HG02571 (cell line): ENCODE data around the gene PARK7.

Source experiments
- ATAC-seq: cut with Tn5 transposase; IDR thresholded peaks from one replicate; pipeline ENCODE4 v1.9.1; 2021; ENCODE audit warnings: mild to moderate bottlenecking, moderate library complexity; ENCODE audit not compliant: unreplicated experiment

PARK7 gene

DNA sequence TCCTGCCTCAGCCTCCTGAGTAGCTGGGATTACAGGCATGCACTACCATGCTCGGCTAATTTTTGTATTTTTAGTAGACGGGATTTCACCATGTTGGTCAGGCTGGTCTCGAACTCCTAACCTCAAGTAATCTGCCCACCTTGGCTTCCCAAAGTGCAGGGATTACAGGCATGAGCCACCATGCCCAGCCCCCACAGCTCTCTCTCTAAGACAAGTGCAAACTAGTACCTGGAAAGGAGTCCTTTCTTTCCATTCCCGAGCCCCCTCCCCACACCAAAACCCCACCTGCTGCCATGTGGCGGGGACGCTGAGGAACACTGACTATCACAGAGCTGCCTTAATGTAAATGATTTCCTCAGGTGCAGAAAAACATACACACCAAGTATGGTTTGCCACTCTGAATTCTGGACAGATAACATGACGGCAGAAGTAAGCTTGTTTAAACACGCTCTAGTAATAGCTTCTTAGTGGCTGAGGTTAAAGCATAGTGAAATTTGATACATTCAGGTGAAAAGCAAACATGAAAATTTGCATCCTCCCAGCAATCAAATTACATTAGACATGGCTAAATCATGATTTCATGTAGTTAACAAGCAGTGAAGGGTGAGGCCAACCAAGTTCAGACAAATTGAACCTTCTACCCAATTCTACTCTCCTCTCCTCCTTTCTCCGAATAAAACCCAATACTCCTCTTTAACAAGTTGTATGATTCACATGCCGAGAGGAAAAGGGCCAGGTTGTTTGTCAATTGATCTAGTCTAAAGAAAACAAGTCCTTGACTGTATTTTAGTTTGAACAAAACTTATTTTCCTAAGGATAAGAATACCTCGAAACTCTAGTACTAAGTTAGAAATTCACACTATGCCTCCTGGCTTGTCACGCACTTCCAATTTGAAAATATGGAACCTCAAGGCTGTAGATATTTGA is 44.8 kb downstream of the PARK7 start:
- ATAC-seq: no peak

DNA sequence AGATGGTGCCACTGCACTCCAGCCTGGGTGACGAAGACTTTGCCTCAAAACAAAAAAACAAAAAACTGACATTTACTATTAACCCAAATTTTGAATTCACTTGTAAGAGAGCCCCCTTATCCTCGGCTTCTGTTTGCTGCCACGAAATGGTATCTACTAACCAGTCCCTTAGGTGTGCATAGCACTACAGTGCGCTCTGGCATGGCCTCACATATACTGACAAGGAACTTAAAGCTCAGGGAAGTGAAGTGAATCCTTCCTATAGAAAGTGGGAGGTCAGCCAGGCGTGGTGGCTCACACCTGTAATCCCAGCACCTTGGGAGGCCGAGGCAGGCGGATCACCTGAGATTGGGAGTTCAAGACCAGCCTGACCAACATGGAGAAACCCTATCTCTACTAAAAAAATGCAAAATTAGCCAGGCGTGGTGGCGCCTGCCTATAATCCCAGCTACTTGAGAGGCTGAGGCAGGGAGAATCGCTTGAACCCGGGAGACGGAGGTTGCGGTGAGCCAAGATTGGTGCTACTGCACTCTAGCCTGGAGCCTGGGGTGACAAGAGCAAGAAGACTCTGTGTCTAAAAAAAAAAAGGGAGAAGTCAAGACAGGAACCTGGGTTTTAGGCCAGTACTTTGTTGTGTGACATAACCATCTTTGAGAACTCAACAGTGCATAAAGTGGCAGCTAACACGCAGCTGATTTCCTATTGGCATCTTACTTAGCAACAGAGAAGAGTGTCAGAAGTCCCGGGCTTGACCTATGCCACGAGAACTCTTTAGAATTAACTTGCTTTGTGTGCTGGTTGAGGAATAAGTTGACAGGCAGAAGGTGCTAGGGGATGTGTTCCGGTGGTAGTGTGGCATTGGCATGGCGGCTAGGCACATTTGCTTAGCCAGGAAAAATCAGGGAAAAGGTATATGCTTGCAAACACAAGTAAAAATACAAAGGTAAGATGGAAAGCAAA is 47.8 kb downstream of the PARK7 start:
- ATAC-seq: no peak

DNA sequence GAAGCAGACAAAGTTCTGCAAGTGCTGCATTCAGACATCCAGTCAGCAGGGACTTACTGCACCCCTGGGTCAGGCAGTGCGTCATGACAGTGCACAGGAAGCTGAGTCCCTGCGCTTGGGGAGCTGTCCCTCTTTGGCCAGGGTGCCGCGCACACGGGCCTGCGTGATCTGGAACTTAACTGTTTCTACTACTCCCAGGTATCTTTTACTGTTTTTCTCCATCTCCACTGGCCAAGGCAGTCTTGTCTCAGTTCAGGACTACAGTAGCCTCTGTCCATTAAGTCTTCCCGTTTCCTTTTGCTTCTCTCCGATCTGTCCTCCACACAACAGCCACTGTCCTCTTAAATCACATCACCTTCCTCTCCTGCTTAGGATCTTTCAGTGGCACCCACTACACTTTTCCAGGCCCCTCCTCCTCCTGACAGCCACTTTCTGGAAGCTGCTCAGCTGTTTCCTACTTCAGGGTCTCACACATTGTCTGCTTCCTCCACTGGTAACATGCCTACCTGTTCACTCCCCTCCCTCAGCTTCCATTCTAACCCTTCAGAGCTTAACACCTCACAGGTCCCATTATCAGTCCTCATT is 48.7 kb downstream of the PARK7 start:
- ATAC-seq: no peak

DNA sequence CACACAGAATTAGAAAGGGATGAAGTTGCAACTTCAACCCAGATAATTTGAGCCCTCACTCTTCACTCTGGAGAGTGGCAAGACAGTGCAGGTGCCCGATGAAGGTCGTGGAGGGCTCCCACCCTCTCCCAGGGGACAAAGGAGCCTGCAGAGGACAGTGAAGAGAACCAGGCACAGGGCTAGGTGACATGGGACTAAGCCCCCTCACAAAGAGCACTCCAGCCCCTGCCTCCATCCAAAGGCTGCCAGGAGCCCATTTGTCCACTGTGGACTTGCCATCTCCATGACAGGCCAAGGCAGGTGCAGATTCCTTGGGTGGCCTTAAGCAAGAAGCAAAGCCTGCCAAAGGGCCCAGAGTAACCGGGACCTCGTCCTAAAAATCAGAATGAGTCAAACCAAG is 49.5 kb downstream of the PARK7 start:
- no peak for ATAC-seq

DNA sequence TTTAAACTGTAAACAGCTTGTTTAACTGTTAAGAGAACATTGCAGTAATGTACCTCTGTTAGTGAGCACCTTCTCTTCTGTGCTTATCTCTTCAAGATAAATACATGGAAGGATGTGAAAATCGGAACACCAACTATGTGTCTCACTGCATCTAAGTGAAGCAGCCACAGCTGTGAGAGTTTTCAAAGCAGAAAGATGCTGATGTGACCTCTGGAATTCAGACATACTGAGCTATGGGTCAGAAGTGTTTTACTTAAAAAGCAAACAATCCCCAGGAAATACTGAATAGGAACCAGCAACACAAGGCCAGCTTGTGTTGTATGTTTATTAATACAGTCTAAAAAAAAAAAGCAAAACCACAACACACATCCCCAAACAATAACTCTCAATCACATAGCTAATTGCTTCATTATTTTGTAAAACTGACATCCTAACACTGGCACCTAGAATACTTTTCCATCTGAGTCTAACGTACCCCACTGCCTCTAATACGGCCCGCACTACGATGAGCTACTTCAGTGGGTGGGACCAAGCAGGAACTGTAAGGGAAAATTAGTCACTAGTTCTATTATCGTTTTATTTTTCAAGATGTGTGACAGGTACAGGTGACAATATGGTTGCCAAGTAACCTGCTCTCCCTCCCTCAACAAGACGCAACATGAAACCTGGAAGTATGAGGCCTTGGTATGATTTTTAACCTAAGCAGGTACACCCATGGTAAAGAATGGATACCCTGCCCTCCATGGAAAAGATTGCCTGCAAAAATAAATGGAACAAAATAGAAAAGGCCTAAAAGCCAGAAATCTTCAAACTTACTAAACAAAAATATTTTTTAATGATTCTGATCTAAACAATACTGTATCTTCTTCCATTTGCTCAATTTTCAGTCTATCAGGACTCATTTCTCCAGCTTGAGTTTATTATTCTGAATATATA is 50.7 kb downstream of the PARK7 start:
- ATAC-seq: no peak

DNA sequence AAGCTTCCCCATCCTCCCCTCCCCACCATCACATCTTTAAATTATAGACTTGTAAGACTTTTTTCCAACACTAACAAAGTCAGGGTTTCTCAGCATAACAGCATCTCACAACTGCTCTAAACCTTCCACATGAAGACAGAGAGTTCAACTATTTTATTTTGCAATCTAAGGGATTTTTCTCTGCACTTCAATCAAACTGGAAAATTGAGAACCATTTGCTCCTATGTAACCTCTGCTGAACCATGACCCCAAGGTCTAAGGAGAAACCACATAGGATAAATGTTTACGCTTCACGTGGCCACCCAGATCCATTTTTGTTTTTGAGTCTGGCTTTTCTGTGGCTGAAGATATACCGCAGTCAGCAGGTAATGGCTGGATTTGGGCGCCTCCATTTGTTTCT is 51.4 kb downstream of the PARK7 start:
- no peak for ATAC-seq

DNA sequence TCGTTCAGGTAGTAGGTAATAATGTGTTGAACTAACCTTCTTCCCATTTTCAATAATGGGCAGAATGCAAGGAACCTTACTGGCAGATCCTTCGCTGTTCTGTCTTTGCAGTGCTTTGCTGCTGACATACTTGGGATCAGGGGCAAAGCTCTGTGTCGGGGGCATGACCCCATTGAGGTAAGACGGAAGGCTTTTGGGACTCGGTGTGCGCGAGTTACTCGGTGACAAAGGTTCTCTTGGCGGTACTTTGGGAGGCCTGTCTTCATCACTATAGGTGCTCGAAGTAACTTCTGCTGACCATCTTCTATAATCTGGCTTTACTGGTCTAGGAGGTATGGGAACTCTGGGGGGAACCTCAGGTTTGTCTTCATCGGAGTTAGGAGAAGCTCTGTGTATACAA is 51.9 kb downstream of the PARK7 start:
- ATAC-seq: no peak

DNA sequence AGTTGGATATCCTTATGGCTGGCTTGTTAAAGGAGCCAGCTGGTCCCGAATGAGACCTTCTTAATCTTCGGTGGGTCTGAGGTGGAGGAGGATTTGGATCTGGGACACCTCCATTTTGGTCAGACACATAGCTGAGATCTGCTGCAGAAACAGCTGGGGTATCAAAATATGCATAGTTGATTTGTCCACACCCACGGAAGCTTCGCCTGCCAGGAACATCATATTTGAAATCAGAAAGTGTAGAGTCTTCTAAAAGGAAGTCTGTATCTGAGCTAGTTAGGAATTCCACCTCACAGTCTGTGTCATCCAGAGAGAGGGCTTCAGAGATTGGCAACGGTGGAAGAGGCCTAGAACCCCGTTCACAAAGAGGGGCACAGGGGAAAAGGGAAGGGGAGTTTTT is 52.3 kb downstream of the PARK7 start:
- no peak for ATAC-seq

- no peak for ATAC-seq
Observed at GRCh38 chr1:8014381-8014988, 53.0 kb downstream of the PARK7 start.

DNA sequence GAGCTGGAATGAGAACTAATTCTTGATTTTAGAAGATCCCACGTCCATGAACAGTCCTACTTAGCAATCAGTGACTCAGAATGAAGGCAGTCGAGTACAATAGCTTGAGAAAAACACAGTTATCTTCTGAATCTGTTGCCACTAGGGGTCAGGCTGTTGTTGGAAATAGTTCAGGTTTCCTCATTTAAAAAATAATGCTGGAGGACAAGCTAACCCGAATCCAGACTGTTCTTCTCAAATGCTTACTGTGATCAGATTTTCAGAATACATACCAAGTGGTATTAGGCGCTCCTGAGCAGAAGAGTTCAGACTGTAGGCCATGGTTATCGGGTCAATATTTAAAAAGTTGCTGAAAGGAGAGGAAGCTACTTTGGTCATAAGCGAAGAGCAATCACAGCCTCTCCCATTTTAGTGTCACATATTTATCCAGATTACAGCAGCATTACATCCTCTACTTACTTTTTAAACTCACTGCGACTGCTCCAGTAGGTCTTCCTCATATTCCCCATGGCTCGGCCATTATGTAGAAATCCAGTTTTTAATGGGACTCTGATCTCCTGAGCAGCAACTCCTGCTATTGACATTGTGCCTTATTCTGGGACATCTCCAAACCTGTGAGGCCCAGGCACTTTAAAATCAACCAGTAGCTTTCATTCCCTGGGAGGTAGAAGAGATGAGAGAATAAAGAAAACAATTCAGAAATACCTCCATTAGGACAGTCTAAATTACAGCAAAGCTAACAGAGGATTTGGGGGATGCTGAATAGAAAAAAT is 53.7 kb downstream of the PARK7 start:
- ATAC-seq: no peak

DNA sequence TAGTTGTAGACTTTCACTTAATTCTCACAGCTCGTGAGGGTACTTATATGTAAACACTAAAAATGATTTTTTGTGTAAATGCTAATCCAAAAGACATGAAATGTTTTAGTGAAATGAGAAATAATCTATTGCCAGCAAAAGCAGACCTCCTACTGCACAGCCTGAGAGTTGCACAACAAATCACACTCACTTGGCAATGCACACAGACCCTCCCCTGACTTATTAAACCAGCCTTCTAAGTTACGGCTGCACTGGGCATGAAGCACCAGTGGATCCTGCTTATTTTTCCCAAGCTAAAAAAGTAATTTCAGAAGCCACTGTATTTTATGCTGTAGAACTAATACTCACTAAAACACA is 54.3 kb downstream of the PARK7 start:
- no peak for ATAC-seq

DNA sequence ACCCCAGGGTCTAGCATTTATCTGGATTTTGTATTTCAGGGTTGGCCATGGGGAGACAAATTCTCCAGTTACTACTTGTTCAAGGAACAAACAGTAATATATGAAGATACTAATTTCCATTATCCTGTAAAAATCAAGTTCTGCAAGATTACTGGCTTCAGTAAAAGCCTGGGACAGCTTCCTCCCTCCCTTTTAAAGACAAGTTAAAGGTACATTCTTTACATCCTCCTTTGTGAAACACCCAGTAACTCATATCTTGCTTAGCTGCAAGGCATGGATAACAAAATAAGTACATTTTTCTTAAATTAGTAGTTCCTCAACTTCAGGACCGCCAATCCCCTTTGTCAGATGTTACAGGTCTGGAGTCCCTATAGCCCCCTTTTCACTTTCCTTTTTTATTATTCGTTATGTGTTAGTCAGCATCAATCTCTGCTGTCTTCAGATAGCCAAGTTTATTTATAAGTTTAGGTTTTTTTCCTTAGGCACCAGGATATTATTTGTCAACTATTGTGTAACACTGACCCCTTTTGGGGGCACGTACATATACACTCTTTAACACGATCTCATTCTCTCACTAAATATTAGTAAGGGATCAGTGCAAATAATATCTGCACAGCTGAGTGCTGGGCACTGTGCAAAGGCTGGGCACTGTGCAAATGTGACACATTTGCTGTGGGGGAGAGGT is 54.8 kb downstream of the PARK7 start:
- ATAC-seq: no peak

DNA sequence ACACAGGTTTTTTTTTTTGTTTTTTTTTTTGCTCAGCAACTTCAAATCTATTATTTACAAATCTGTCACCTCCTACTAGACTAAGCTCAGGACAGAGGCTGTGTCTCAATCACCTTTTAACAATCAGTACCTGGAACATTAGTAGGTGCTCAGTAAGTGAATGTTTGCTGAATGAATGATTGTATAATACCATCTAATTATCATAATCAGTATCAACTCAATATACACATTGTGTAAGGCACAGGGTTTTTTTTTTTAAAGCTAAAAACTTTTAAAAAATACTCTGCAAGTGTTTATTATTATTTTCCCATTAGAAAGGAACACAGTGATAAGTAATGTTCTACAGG is 55.4 kb downstream of the PARK7 start:
- no peak for ATAC-seq

DNA sequence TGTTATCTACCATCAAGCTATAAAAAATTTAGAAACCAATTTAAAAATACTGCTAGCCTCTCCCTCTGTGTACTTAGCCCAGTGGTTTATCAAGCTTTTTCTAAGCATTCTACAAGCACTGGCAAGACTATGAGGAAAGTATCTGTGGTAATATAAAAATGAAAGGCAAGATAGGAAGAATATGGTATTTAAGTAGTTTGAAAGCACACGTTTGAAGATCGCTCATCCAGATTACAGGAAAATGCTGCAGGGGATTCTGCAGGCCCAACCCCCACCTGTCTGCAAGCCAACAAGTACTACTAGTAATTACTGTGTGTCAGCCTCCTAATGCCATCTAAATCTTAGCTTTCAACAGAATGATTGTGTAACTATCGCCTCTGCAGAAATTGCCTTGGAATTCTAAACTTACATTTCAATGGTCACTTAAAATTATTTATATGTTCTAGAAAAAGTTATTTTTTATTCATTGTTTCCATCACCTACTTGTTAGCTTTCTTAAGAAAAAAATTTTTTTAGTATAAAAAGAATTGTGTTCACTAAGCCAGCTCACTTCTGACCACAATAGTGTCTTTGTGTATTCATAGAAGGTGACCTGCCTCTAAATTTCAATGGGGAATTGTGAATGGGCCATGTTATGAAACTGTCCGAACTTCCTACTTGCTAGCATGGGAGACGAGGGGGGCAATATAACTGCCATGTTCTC is 56.1 kb downstream of the PARK7 start:
- no peak for ATAC-seq

DNA sequence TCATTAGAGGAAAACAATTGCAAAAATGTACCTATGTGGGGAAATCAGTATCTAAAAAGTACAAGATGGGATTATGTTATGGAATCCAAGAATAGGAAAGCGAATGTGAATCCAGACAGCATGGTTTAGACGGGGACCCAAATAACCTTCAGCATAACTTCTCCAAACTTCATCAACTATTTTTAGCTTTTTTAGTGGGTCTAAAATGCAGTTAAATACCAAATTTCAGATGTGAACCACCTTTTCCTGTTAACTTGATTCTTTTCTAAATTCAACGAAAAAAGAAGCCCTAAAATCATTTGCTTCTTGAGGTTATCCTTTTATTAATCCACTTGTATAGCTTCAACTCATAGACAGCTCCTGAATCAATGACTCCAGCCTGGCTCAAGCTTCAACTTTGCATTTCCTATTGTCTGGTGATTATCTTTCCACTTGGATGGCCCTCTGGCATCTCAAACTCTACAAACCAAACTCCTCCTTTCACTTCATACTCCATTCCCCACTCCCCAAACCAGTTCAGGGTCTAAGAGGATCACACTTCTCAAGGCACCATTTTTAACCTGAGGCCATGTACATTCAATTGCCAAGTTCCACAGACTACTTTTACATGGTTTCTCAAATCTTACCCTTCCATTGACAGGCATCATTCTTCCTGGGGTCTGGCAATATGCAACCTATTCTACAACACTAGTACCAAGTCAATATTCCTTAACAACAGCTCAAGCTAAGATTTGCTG is 57.1 kb downstream of the PARK7 start:
- ATAC-seq: no peak

DNA sequence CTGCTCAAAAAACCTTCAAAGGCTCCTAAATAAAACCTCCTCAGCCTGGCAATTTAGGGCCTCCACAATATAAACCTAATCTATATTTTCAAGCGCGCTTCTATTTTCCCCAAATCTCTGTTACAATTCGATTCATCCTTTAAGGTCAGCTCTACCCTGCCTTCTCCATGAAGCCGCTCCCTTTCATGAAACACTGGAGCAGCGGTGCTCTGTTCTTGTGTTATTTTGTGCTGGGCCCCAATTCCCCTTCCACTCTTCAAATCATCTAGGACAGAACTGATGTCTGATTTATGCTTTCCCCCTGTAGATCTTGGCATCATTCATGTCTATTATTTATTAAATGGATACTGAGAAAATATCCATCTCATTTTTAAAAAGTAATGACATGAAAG is 57.7 kb downstream of the PARK7 start:
- ATAC-seq: no peak

DNA sequence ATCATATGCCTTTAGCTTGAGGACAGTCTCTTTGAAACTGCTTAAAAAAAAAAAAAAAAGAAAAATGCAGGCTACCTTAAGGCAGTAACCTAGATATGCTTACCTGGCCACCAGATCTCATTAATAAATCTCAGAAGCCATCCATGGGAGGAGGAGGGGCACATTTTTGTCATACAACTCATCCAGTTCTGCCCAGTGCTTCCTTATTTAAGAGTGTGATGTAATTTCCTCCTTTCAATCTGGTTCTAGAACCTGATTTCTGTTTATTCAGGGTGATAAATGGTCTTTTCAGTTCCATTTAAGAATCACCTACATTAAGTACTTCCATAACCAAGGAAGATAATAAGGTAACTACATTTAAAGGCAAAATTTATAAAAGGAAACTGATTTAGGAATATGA is 58.5 kb downstream of the PARK7 start:
- ATAC-seq: no peak
